WERI-Rb-1 (cell line): ENCODE results near the gene MACC1.

ENCODE experiments used
- DNase-seq: peaks from one replicate; pipeline ENCODE4 v3.0.0-alpha.2; 2020
- H3K27ac ChIP-seq: fragments of 250-450 bp; sonication (Bioruptor Pico); 2 replicates; pipeline ENCODE4 v1.5.1; 2020; ENCODE audit warnings: mild to moderate bottlenecking, moderate library complexity
- H3K27me3 ChIP-seq: fragments of 250-450 bp; sonication (Bioruptor Pico); 2 replicates; pipeline ENCODE4 v1.5.1; 2021; ENCODE audit warnings: mild to moderate bottlenecking, low read depth, moderate library complexity; ENCODE audit not compliant: insufficient read depth, severe bottlenecking
- H3K36me3 ChIP-seq: fragments of 250-450 bp; sonication (Bioruptor Pico); 2 replicates; pipeline ENCODE4 v1.5.1; 2020; ENCODE audit warnings: mild to moderate bottlenecking, moderate library complexity
- H3K4me3 ChIP-seq: 2 replicates; pipeline ENCODE4 v1.5.1; 2011; ENCODE audit warnings: low read depth, mild to moderate bottlenecking, control low read depth, low read length
- H3K9me3 ChIP-seq: fragments of 250-450 bp; sonication (Bioruptor Pico); 2 replicates; pipeline ENCODE4 v1.5.1; 2021; ENCODE audit warnings: mild to moderate bottlenecking, moderate library complexity; ENCODE audit not compliant: severe bottlenecking
- CTCF ChIP-seq: IDR thresholded peaks from 2 replicates; pipeline ENCODE4 v1.5.1; 2011; ENCODE audit warnings: low read depth, mild to moderate bottlenecking, control low read depth, inconsistent platforms, low read length

MACC1 gene

GRCh38 chr7:20140291-20141001 lies 76.7 kb downstream of the MACC1 start:
- Histone ChIP-seq H3K9me3 (no peaks in the 10 kb centered on the region), H3K4me3 (no peak overlapping the region), H3K36me3 (no peaks in the 10 kb centered on the region), H3K27me3 (no peaks in the 10 kb centered on the region), H3K27ac (no peak overlapping the region)
- TF ChIP-seq CTCF, result no peak
- no peak for DNase-seq

GRCh38 chr7:20136647-20137046 lies 80.5 kb downstream of the MACC1 start:
- no peak overlapping the region for H3K4me3 ChIP-seq
- H3K9me3 ChIP-seq, result no peaks in the 10 kb centered on the region
- no peak overlapping the region for H3K27ac ChIP-seq
- TF ChIP-seq CTCF, result no peak
- H3K27me3 ChIP-seq, result no peaks in the 10 kb centered on the region
- no peak for DNase-seq
- no peaks in the 10 kb centered on the region for H3K36me3 ChIP-seq

DNA sequence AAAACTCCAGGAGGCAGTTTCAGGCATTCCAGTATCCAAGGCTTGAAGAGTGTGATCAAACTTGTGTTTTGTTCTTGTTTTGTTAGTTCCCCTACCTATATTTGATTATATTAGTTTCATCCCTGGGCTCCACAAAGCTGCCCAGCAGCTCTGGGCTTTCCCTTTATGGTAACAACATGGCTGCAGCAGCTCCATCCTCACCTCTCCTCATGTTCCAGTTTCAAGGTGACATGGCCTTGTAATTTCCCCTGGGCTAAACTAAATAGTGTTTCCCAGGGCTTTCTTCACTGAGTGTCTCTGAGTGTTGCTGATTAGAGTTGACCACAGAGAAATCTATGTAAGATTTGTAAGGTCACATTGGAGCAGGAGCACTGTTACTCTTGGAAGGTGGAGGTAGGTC lies 83.4 kb downstream of the MACC1 start:
- no peaks in the 10 kb centered on the region for H3K36me3 ChIP-seq
- no peak for DNase-seq
- no peaks in the 10 kb centered on the region for H3K9me3 ChIP-seq
- no peak overlapping the region for H3K4me3 ChIP-seq
- H3K27me3 ChIP-seq, result no peaks in the 10 kb centered on the region
- no peak for TF ChIP-seq CTCF
- no peak overlapping the region for H3K27ac ChIP-seq

DNA sequence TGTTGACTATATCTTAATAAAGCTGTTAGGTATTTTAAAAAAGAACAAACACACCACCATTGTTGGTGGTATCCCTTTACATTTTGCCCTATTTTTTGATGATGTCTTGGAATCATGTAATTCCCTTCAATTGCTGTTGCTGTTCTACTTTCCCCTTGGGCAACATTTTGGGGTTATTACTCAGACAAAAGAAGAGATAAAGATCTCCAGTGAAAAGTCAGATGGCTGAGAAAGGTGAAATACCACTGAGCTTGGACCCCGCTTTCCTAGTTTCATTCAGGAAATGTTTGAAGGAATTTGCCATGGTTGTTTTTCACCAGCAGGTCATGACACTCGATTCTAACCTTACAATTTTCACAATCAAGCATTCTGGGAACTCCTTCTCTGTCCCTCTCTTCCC lies 84.6 kb downstream of the MACC1 start:
- Histone ChIP-seq H3K9me3 (no peaks in the 10 kb centered on the region), H3K4me3 (no peak overlapping the region), H3K36me3 (no peaks in the 10 kb centered on the region), H3K27me3 (no peaks in the 10 kb centered on the region), H3K27ac (no peak overlapping the region)
- TF ChIP-seq CTCF, result no peak
- no peak for DNase-seq

DNA sequence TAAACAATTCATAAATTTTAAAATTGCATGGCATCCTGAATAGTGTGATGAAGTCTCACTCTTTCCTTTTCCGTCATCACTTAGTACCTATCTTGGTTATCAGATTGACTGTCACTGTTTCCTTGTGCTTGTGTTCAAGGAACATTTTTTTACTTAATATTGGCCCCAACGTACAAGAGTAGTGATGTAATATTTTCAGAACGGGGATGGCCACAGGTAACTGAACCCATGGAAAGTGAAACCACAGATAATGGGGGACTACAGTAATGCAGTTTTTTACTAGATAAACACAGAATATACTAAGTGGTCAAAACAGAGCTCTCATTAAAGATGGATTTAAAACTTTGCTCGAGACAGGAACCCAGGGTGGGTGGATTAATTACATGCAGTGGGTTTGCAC lies 85.4 kb downstream of the MACC1 start:
- H3K36me3 ChIP-seq, result no peaks in the 10 kb centered on the region

More for the DNA sequence above, 85.4 kb downstream of the MACC1 start:
- no peak for DNase-seq
- no peaks in the 10 kb centered on the region for H3K27me3 ChIP-seq
- no peak for TF ChIP-seq CTCF
- H3K4me3 ChIP-seq, result no peak overlapping the region
- no peak overlapping the region for H3K27ac ChIP-seq
- H3K9me3 ChIP-seq, result no peaks in the 10 kb centered on the region
